ENCODE results near the gene STK32A.
"Not testable (repeated sequence)": the region's sequence is repeated elsewhere in the genome, so short reads cannot be mapped to it uniquely, and the experiment has no call there.

The STK32A gene

DNA sequence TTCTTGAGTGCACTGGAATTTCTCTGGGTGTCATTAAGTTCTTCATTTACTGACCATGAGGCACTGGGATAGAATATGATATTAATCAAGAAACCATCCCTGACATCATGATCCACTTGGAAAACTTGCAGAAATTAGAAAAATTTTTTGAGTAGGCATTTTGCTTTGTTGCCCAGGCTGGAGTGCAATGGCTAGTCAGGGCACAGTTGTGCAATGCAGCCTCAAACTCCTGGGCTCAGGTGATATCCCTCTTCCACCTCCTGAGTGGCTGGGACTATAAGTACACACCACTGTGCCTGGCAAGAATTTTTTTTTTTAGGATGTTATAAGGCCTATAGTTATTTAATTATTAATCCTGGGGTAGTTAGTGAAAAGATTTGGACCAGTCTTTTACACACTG, 106.5 kb downstream of the STK32A start:
- in situ Hi-C loops (cut with MboI; ENCODE audit: low sequenced_read_pairs) = no loop called here

DNA sequence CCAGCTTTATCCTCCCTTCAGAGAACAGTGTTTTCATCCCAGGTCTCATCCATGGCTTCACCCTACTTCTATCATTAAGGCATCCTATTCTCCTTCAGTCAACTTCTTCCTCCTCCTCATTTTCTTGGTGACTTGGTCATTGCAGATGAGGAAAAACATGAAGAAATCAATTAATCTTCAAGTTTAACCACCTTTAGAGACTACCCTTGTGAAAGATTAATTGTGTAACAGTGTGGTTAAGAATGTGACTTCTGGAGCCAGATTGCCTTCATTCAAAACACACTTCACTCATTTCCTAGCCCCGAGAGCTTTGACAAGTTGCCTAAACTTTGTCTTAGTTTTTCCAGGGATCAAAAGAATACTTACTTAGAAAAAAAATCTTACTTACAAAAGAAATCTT, 110.0 kb downstream of the STK32A start:
- in situ Hi-C loops (cut with MboI; ENCODE audit: low sequenced_read_pairs) = no loop called here

DNA sequence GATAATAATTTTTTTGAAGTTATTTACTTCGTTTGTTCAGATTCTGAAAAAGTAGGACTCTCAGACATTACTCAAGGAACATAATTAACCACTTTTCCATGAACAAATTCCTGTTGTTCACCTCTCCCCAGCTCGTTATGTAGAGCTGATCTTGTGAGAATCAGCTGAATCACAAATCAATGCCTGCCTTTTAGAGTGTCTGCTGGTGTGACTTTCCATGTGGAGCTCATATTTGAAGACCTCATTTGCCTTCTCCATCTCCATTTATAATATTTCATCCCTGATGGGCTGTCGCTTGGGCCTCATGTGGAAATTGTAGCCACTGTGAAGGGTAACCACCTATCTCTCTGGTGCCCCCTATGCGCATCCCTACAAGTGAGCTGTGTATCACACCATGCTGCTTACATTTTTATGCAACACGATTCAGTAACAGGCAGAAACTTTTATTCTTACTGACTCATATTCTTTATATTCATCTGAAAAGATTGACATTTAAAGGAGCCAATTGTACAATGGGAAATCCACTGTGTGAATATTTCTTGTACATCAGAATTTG, 111.3 kb downstream of the STK32A start:
- in situ Hi-C loops (cut with MboI; ENCODE audit: low sequenced_read_pairs) = no loop called here

DNA sequence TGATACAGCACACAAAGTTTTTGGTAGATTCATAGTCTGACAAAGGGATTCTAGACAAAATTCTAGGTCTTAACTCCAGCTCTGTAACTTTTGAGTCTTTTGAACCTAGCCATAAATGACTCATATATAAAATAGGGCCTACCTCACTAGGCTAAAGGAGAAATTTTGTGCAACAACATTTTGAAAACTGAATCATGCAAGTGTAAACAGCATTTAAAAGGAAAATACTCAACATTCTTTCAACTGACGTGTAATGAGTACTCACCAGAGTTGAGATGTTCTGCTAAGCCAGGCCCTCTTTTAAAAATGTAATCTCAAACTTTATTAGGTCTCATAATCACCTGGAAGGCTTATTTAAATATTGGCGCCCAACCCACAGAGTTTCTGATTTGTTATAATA, 113.2 kb downstream of the STK32A start:
- in situ Hi-C loops (cut with MboI; ENCODE audit: low sequenced_read_pairs) = no loop called here

GRCh38 chr5:147348451-147348850, 113.6 kb downstream of the STK32A start:
- in situ Hi-C loops (cut with MboI; ENCODE audit: low sequenced_read_pairs) = no loop called here

DNA sequence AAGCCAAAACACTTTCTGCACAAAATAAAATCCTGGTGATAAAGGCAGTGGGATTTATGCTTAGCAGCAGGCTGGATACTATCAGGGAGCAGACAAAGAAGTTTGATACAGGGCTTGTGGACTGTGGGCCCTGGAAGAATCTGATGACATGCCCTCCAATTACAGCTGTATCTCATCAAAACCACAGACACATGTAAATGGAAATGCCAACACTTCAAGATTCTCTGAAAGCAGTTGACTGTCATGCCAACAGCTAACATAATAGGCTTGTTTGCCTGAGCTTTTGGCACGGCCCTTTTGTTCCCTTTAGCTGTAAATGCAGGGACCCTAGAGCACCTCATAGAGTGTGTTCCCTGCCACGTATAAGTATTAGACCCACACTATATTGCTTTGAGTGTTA, 114.4 kb downstream of the STK32A start:
- in situ Hi-C loops (cut with MboI; ENCODE audit: low sequenced_read_pairs) = no loop called here

DNA sequence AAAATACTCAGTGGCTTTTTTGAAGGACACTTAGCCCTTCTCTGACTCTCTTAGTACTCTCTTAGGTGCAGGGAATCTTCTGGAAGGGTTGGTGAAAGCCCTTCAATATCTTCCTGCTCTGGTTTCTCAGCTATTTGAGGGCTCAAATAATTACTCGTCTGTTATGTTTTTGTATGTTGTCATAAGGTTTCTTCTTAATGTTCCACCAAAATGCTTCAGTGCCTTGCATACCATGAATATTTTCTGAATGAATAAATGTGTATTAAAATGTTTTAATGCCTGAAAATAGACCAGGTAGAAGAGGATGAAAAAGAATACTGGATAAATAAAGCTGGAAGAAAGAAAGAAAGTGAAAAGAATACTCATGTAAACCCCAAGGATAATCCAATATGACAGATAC, 124.3 kb downstream of the STK32A start:
- in situ Hi-C loops (cut with MboI; ENCODE audit: low sequenced_read_pairs) = no loop called here

- in situ Hi-C loops (cut with MboI; ENCODE audit: low sequenced_read_pairs) = no loop called here
Observed at GRCh38 chr5:147359581-147359980, 124.8 kb downstream of the STK32A start.

DNA sequence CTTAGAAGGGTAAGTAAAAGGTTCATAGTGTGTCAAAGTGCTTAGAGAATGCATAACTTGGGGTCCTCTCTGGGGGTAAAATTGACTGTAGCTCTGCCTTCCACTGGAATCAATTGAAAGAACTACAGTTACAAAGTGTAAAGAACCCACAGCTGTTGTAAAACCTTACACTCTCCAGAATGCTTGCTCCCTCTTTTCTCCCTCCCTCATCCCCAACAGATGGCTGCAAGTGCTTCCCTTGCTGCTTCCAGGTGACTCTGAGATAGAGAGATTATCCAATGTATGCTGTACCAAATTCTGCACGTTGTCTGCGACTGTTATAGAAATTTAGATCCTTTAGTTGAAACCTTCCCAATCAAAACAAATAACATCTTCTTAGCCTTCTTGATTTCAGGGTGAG, 126.0 kb downstream of the STK32A start:
- in situ Hi-C loops (cut with MboI; ENCODE audit: low sequenced_read_pairs) = no loop called here

DNA sequence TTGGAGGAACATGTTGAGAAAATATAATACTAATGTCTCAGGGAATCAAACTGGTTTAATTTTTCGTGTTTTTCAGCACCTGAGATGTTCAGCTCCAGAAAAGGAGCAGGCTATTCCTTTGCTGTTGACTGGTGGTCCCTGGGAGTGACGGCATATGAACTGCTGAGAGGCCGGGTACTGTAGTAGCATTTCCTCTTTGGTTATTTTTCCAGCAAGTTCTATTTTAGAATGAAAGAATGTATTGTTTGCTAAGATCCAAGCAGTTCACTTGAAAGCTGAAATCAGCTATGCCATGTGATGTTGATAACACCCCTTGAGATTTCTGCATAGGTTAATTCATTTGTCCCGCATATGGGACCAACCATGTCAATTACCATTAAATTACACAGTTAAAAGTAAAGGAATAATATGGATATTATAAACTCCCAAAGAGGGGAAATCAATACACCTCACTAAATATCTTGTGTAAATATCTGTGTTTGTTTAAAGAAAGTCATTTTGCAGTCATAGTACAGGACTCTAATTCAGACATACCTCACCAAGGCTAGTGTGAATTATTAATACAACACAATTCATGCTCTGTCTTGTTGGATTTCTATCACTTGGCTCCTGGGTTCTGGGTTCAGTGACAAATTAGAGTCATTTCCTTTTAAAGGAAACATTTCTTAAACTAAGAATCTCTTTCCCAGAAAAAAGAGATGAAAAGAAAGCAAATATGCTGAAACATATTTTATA, 126.8 kb downstream of the STK32A start:
- in situ Hi-C loops (cut with MboI; ENCODE audit: low sequenced_read_pairs) = no loop called here

DNA sequence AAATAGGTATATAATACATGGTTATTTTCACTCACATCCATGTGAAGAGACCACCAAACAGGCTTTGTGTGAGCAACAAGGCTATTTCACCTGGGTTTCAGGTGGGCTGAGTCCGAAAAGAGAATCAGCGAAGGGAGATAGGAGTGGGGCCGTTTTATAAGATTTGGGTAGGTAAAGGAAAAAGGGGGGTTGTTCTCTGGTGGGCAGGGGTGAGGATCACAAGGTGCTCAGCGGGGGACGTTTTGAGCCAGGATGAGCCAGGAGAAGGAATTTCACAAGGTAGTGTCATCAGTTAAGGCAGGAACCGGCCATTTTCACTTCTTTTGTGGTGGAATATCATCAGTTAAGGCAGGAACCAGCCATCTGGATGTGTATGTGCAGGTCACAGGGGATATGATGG, 132.6 kb downstream of the STK32A start:
- in situ Hi-C loops (cut with MboI; ENCODE audit: low sequenced_read_pairs) = not testable (repeated sequence)

DNA sequence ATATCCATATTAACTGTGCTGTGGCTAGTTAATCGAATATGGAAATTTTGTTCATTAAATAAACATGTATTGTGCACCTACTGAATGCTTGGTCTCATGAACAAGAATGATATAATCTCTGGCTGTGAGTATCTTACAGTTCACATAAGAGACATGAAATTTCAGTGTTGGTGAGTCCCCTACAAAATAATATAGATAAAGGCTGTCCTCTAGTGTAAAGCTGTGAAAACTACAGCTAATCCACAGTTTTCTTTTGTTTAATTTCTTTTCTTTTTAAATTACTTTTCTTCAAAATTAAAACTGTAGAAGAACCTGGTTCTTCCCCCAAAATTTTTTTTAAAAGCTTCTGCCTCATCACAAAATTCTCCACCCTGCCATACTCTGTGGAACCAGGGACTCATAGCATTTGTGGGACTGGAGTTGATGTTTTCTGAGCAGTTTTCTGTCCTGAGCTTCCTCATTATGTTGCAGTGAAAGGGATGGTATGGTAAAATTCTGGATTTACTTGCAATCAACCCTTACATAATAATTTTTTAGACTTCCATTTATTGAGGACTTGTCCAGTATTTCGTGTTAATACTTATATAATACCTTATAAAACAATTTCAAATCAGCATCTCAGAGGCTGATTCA, 135.0 kb downstream of the STK32A start:
- in situ Hi-C loops (cut with MboI; ENCODE audit: low sequenced_read_pairs) = no loop called here

GRCh38 chr5:147371290-147371689, 136.5 kb downstream of the STK32A start:
- in situ Hi-C loops (cut with MboI; ENCODE audit: low sequenced_read_pairs) = no loop called here

DNA sequence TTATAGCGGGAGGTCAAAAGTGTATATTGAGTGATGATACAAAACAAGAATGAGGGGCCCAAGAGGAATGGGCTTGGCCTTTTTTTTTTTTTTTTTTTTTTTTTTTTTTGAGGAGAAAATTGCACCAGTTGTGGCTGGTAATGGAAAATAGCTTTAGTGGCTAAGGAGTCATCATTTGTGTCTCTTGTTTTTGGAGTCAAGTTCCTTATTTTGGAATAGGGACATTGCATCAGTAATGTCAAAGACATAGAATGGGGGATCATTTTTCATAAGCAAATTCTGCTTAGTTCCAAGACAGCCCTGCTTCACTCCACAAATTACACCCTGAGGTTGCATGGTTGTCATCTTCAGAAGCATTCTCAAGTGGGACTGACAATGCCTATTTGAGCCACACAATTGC, 137.4 kb downstream of the STK32A start:
- in situ Hi-C loops (cut with MboI; ENCODE audit: low sequenced_read_pairs) = no loop called here

DNA sequence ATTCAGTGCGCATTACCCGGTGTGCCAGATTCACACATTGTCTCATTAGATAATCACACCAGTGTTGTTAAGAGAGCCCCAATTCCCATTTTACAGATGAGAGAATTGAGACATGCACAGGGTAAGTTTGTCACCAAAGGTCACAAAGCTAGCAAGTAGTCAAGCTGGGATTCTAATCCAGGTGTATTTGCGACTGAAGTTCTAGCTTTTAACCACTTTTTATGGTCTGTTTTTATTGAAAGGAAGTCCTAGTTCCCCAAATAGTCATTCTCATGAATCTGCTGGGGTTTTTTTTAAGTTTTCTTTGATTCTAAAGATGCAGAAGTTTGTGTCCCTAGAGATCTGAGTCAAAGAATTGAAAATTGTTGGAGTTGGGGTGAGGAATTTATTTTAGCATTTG, 138.5 kb downstream of the STK32A start:
- in situ Hi-C loops (cut with MboI; ENCODE audit: low sequenced_read_pairs) = no loop called here

GRCh38 chr5:147375151-147375550, 140.3 kb downstream of the STK32A start:
- in situ Hi-C loops (cut with MboI; ENCODE audit: low sequenced_read_pairs) = no loop called here

DNA sequence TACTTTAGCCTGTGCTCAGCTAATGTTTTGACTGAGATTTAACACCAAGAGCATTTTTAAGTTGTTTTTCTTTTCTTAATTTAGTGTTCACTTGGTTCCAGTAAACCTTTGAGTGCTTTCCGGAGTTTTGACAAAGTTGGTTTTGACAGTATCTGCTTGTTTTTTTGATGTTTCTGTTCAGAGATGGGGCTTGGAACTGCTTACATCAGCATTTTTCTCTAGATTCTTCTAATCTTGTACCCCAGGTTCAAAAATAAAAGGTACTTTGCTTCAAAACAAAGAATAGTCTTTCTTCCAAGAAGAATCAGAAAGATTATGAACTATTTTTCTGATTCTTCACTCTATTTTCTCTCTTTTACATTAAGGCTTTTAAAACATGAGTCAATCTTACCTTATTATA, 142.9 kb downstream of the STK32A start:
- in situ Hi-C loops (cut with MboI; ENCODE audit: low sequenced_read_pairs) = no loop called here

GRCh38 chr5:147381555-147381954, 146.7 kb downstream of the STK32A start:
- in situ Hi-C loops (cut with MboI; ENCODE audit: low sequenced_read_pairs) = no loop called here

- in situ Hi-C loops (cut with MboI; ENCODE audit: low sequenced_read_pairs) = no loop called here
Observed at GRCh38 chr5:147382776-147383175, 147.9 kb downstream of the STK32A start.

DNA sequence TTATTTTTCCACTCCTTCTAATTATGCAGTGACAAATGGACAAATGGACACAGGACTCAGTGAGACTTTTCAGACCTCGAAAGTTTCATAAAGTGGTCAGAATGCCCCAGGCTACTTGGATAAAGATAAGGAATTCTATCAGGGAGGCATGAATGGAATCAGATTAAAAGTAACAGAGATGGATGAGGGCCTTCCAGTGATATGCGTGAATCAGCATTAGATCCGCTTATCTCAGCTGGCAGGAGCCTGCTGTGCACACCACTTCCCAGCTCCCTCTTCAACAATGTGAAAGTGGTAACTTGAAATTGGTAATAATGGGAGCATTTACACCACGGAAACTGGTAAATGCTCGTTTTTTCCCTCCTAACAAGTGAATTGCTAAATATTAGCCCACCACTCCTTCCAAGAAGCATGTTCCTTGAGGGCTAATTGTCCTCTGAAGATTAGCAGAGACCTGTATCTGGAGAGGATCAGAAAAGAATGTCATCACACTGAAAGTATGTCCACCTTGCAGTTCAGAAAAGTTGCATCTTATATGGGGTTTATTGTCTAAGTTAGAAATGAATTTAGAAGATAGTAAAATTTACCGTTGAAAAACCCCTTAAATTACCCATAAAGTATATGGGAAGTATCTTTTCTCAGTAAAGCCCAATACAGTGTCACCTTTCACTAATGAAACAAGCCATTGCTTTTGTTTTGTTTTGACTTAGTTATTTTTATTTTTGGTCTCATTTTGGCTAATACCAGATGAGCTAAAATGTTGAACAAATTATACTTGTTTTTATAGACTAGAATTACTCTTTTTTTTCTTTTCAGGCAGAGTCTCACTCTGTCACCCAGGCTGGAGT, 149.7 kb downstream of the STK32A start:
- in situ Hi-C loops (cut with MboI; ENCODE audit: low sequenced_read_pairs) = no loop called here

- in situ Hi-C loops (cut with MboI; ENCODE audit: low sequenced_read_pairs) = no loop called here
Observed at GRCh38 chr5:147387109-147387508, 152.3 kb downstream of the STK32A start.
